ENCODE measurements around the gene GTF2H4.

DNA sequence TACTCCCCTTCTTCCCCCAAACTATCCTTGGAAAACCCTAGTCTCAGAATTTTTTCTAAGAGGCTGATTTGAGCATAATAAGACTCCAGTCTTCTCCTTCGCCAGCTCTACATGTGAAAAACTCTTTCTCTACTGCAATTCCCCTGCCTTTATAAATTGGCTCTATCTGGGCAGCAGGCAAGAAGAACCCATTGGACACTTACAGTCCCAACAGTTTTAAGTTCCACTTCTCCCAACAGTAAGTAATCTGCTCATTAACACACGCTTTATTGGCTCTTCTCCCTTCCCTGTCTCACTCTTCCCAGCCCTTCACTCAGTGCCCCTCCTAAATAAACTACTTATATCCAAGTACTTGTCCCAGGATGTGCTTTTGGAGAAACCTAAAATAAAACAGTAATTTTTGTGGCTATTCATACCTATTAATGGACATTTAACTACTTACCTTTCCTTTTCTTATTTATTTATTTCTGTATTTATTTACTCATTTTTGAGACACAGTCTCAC is 34.8 kb upstream of the GTF2H4 start:
- TF ChIP-seq, protein P1, sequence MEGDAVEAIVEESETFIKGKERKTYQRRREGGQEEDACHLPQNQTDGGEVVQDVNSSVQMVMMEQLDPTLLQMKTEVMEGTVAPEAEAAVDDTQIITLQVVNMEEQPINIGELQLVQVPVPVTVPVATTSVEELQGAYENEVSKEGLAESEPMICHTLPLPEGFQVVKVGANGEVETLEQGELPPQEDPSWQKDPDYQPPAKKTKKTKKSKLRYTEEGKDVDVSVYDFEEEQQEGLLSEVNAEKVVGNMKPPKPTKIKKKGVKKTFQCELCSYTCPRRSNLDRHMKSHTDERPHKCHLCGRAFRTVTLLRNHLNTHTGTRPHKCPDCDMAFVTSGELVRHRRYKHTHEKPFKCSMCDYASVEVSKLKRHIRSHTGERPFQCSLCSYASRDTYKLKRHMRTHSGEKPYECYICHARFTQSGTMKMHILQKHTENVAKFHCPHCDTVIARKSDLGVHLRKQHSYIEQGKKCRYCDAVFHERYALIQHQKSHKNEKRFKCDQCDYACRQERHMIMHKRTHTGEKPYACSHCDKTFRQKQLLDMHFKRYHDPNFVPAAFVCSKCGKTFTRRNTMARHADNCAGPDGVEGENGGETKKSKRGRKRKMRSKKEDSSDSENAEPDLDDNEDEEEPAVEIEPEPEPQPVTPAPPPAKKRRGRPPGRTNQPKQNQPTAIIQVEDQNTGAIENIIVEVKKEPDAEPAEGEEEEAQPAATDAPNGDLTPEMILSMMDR (IDR thresholded peaks at IDR 0.05): no peak
- no peak for TF ChIP-seq POLR2A (IDR thresholded peaks at IDR 0.05)
- TF ChIP-seq POLR2AphosphoS5 (IDR thresholded peaks at IDR 0.05): no peak

Data from gastroesophageal sphincter (tissue), 3 donors.